Measurements from ENCODE around the gene TMEM18.

The TMEM18 gene

GRCh38 chr2:630451-631320 is 46.5 kb downstream of the TMEM18 start:
- Histone ChIP-seq H3F3A (ENCODE audit: insufficient read depth, low read length) (no peaks in the 10 kb centered on the region), H3K4me2 (ENCODE audit: low read depth, low read length) (no peak overlapping the region), H3K4me1 (ENCODE audit: low read length) (no peaks in the 10 kb centered on the region), H4K20me1 (ENCODE audit: insufficient read depth, low read length) (no peaks in the 10 kb centered on the region), H2AFZ (ENCODE audit: low read length) (no peak overlapping the region), H3K27me3 (replicated peaks; ENCODE audit: insufficient read depth, low read length) (no peaks in the 10 kb centered on the region), H3K79me2 (ENCODE audit: low read length) (no peaks in the 10 kb centered on the region), H3K9me3 (replicated peaks; ENCODE audit: insufficient read depth, low read length) (no peaks in the 10 kb centered on the region), H3K9ac (ENCODE audit: low read length) (no peak overlapping the region), H3K36me3 (replicated peaks; ENCODE audit: insufficient read depth, low read length) (no peaks in the 10 kb centered on the region), H3K27ac (ENCODE audit: low read length) (no peak overlapping the region), H3K4me3 (ENCODE audit: low read length) (no peak overlapping the region), H3K9me2 (replicated peaks; ENCODE audit: insufficient read depth, low read length) (no peaks in the 10 kb centered on the region)
- DNase-seq: no peak
- TF ChIP-seq EZH2phosphoT487 (IDR thresholded peaks at IDR 0.05; ENCODE audit: low read length): no peak
- TF ChIP-seq CTCF (IDR thresholded peaks at IDR 0.05; ENCODE audit: low read length): no peak
- TF ChIP-seq EZH2 (optimal IDR thresholded peaks at IDR 0.05; ENCODE audit: low read depth, low read length): no peak

- no peak overlapping the region for H3K9ac ChIP-seq (ENCODE audit: low read length)
- no peak overlapping the region for H3K4me2 ChIP-seq (ENCODE audit: low read depth, low read length)
- H3K27ac ChIP-seq (ENCODE audit: low read length): no peak overlapping the region
- no peaks in the 10 kb centered on the region for H3K9me3 ChIP-seq (replicated peaks; ENCODE audit: insufficient read depth, low read length)
- no peak for DNase-seq
- no peak overlapping the region for H3K4me3 ChIP-seq (ENCODE audit: low read length)
- no peaks in the 10 kb centered on the region for H3K79me2 ChIP-seq (ENCODE audit: low read length)
- no peak for TF ChIP-seq CTCF (IDR thresholded peaks at IDR 0.05; ENCODE audit: low read length)
- no peak for TF ChIP-seq EZH2 (optimal IDR thresholded peaks at IDR 0.05; ENCODE audit: low read depth, low read length)
- TF ChIP-seq EZH2phosphoT487 (IDR thresholded peaks at IDR 0.05; ENCODE audit: low read length): no peak
- no peaks in the 10 kb centered on the region for H3K27me3 ChIP-seq (replicated peaks; ENCODE audit: insufficient read depth, low read length)
- no peaks in the 10 kb centered on the region for H3F3A ChIP-seq (ENCODE audit: insufficient read depth, low read length)
- H2AFZ ChIP-seq (ENCODE audit: low read length): no peak overlapping the region
- no peaks in the 10 kb centered on the region for H3K36me3 ChIP-seq (replicated peaks; ENCODE audit: insufficient read depth, low read length)
- no peaks in the 10 kb centered on the region for H3K4me1 ChIP-seq (ENCODE audit: low read length)
- H4K20me1 ChIP-seq (ENCODE audit: insufficient read depth, low read length): no peaks in the 10 kb centered on the region
- no peaks in the 10 kb centered on the region for H3K9me2 ChIP-seq (replicated peaks; ENCODE audit: insufficient read depth, low read length)
Measured at GRCh38 chr2:629961-630360, 47.2 kb downstream of the TMEM18 start.

- H3K79me2 ChIP-seq (ENCODE audit: low read length): no peaks in the 10 kb centered on the region
- no peaks in the 10 kb centered on the region for H3K4me1 ChIP-seq (ENCODE audit: low read length)
- DNase-seq: no peak
- no peak overlapping the region for H3K27ac ChIP-seq (ENCODE audit: low read length)
- no peaks in the 10 kb centered on the region for H3F3A ChIP-seq (ENCODE audit: insufficient read depth, low read length)
- H4K20me1 ChIP-seq (ENCODE audit: insufficient read depth, low read length): no peaks in the 10 kb centered on the region
- TF ChIP-seq EZH2 (optimal IDR thresholded peaks at IDR 0.05; ENCODE audit: low read depth, low read length) (no peak), CTCF (IDR thresholded peaks at IDR 0.05; ENCODE audit: low read length) (no peak), EZH2phosphoT487 (IDR thresholded peaks at IDR 0.05; ENCODE audit: low read length) (no peak)
- H3K9me2 ChIP-seq (replicated peaks; ENCODE audit: insufficient read depth, low read length): no peaks in the 10 kb centered on the region
- no peaks in the 10 kb centered on the region for H3K36me3 ChIP-seq (replicated peaks; ENCODE audit: insufficient read depth, low read length)
- no peaks in the 10 kb centered on the region for H3K27me3 ChIP-seq (replicated peaks; ENCODE audit: insufficient read depth, low read length)
- no peak overlapping the region for H3K4me2 ChIP-seq (ENCODE audit: low read depth, low read length)
- H3K9ac ChIP-seq (ENCODE audit: low read length): no peak overlapping the region
- no peak overlapping the region for H2AFZ ChIP-seq (ENCODE audit: low read length)
- H3K4me3 ChIP-seq (ENCODE audit: low read length): no peak overlapping the region
- no peaks in the 10 kb centered on the region for H3K9me3 ChIP-seq (replicated peaks; ENCODE audit: insufficient read depth, low read length)
Measured at GRCh38 chr2:628651-629050, 48.6 kb downstream of the TMEM18 start.

Data from MM.1S (cell line).